Duodenal mucosa (tissue), 2 donors: Measurements from ENCODE around the gene PBX1.

Experiments used
- H3K27ac ChIP-seq: one replicate; pipeline ENCODE4 v1.7.0; 2013; ENCODE audit warnings: low read depth, low read length
- H3K27me3 ChIP-seq, 2 donors: one replicate each; pipeline ENCODE4 v1.7.0; 2013; ENCODE audit warnings: low read length in 2 of 2, control low read depth in 1 of 2; ENCODE audit not compliant: insufficient read depth in 2 of 2, control insufficient read depth in 1 of 2
- H3K36me3 ChIP-seq, 2 donors: one replicate each; pipeline ENCODE4 v1.7.0; 2013; ENCODE audit warnings: low read length in 2 of 2, control low read depth in 1 of 2; ENCODE audit not compliant: insufficient read depth in 2 of 2, control insufficient read depth in 1 of 2
- H3K4me1 ChIP-seq, 2 donors: one replicate each; pipeline ENCODE4 v1.7.0; 2013; ENCODE audit warnings: low read length in 2 of 2, control low read depth in 1 of 2; ENCODE audit not compliant: insufficient read depth in 2 of 2, control insufficient read depth in 1 of 2
- H3K4me3 ChIP-seq, 2 donors: one replicate each; pipeline ENCODE4 v1.7.0; 2013; ENCODE audit warnings: low read length in 2 of 2, low read depth in 1 of 2
- H3K9ac ChIP-seq, 2 donors: one replicate each; pipeline ENCODE4 v1.7.0; 2013; ENCODE audit warnings: low read length in 2 of 2, low read depth in 1 of 2
- H3K9me3 ChIP-seq, 2 donors: one replicate each; pipeline ENCODE4 v1.7.0; 2013; ENCODE audit warnings: low read length in 2 of 2, control low read depth in 1 of 2; ENCODE audit not compliant: control insufficient read depth in 1 of 2

Gene PBX1

DNA sequence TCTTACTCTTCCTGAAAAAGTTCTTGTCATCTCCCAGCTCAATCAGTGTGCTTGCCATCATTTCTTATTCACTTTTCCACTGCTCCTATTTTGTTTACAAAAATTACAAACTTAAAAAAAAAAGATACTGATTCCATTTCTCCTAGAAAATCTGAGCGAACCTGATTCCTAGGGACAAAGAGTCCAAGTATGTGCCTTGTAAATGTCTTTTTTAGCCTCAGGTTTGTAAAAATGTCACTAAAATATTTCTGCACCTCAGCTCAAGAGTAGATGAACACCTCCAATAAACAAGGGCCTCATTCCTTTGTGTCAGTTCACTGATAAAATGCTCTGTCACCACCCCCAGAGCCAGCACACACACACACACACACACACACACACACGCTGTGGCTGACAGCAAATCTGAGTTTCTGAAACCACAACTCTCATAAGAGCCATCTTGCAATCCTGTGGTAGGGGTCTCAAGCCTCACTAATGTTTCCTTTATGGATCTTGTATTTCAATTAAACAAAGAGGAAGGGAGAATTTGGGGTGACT, 299.2 kb downstream of the PBX1 start:
- Histone ChIP-seq H3K9me3 (no peaks in the 10 kb centered on the region), H3K36me3 (no peaks in the 10 kb centered on the region), H3K27ac (no peak overlapping the region), H3K9ac (no peak overlapping the region), H3K4me1 (peaks cover 0 to 4% of the 10 kb centered on the region in 2 donors), H3K4me3 (no peak overlapping the region), H3K27me3 (no peaks in the 10 kb centered on the region)

- H3K4me3 ChIP-seq, result no peak overlapping the region
- no peaks in the 10 kb centered on the region for H3K9me3 ChIP-seq
- H3K27ac ChIP-seq, result no peak overlapping the region
- no peak overlapping the region for H3K9ac ChIP-seq
- no peaks in the 10 kb centered on the region for H3K27me3 ChIP-seq
- H3K4me1 ChIP-seq, result peaks cover 0 to 4% of the 10 kb centered on the region in 2 donors
- H3K36me3 ChIP-seq, result no peaks in the 10 kb centered on the region
These were observed 302.6 kb downstream of the PBX1 start for GRCh38 chr1:164861632-164862031.

DNA sequence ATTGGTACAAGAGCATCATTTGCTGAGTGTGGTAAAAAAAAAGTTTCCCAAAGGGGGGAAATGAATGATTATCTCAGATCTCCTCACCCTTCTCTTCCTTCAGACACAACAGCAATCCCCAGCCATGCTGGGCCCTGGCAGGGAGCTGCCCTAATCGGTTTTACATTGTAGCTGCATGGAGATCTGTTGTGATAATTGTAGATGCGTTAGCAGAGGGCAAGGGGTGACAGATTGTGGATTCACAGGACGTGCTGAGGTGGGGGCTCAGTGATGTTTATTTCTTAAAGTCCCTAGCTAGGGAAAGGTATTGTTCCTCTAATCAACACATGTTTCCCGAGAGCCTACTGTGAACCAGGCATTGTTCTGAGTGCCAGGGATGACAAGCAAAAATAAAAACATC, 304.1 kb downstream of the PBX1 start:
- Histone ChIP-seq H3K9me3 (no peaks in the 10 kb centered on the region), H3K9ac (no peak overlapping the region), H3K27me3 (no peaks in the 10 kb centered on the region), H3K36me3 (no peaks in the 10 kb centered on the region), H3K4me1 (no peaks in the 10 kb centered on the region), H3K4me3 (no peak overlapping the region), H3K27ac (no peak overlapping the region)

GRCh38 chr1:164864161-164864560, 305.2 kb downstream of the PBX1 start:
- Histone ChIP-seq H3K27me3 (no peaks in the 10 kb centered on the region), H3K27ac (no peak overlapping the region), H3K9ac (no peak overlapping the region), H3K36me3 (no peaks in the 10 kb centered on the region), H3K4me1 (no peaks in the 10 kb centered on the region), H3K9me3 (no peaks in the 10 kb centered on the region), H3K4me3 (no peak overlapping the region)

DNA sequence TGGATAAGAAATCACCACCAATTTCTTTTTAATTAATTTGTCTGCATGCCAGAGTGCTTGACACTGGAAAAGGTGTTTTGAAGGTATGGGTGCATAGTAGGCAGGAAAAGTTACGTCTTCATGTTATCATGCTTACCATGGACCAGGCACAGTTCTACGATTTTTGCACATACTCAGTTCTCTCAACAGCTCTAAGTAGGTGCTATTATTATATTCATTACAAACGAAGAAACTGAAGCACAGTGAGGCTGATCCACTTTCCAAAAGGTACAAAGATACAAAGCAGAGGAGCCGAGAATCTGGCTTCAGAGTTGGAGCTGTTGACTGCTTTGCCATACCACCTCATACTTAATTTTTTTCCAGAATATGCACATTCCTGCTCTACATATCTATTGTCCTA, 306.4 kb downstream of the PBX1 start:
- H3K27me3 ChIP-seq, result no peaks in the 10 kb centered on the region
- no peaks in the 10 kb centered on the region for H3K4me1 ChIP-seq
- H3K4me3 ChIP-seq, result no peak overlapping the region
- H3K27ac ChIP-seq, result no peak overlapping the region
- H3K36me3 ChIP-seq, result no peaks in the 10 kb centered on the region
- H3K9me3 ChIP-seq, result no peaks in the 10 kb centered on the region
- H3K9ac ChIP-seq, result no peak overlapping the region

- Histone ChIP-seq H3K9ac (no peak overlapping the region), H3K4me3 (no peak overlapping the region), H3K9me3 (no peaks in the 10 kb centered on the region), H3K27ac (no peak overlapping the region), H3K36me3 (no peaks in the 10 kb centered on the region), H3K27me3 (no peaks in the 10 kb centered on the region), H3K4me1 (no peaks in the 10 kb centered on the region)
These were observed 308.6 kb downstream of the PBX1 start for GRCh38 chr1:164867590-164867989.

- H3K27ac ChIP-seq, result no peak overlapping the region
- no peaks in the 10 kb centered on the region for H3K27me3 ChIP-seq
- no peaks in the 10 kb centered on the region for H3K9me3 ChIP-seq
- H3K4me1 ChIP-seq, result no peaks in the 10 kb centered on the region
- H3K4me3 ChIP-seq, result no peak overlapping the region
- H3K9ac ChIP-seq, result no peak overlapping the region
- no peaks in the 10 kb centered on the region for H3K36me3 ChIP-seq
These were observed 310.0 kb downstream of the PBX1 start for GRCh38 chr1:164868990-164869389.

DNA sequence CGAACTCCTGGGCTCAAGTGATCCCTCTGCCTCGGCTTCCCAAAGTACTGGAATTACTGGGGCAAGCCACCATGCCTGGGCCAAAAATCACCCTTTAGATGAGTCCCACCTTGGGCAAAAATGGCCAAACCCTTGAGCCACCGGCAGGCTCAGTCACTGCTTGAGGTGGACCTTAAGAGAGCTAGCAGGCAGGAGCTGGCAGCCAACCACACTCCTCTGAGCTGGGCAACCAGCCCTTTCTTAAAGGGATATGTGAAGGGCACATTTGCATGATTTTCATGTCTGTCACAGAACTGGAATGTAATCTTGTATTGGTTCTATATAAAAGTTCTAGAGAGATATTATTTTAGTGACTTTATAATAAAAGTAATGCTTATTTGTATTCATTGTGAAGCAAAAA, 316.5 kb downstream of the PBX1 start:
- no peaks in the 10 kb centered on the region for H3K9me3 ChIP-seq

GRCh38 chr1:164876398-164877116, 317.6 kb downstream of the PBX1 start:
- Histone ChIP-seq H3K27ac (no peak overlapping the region), H3K36me3 (no peaks in the 10 kb centered on the region), H3K4me1 (no peaks in the 10 kb centered on the region)

More for the DNA sequence above, 316.5 kb downstream of the PBX1 start:
- Histone ChIP-seq H3K4me1 (no peaks in the 10 kb centered on the region), H3K36me3 (no peaks in the 10 kb centered on the region), H3K4me3 (no peak overlapping the region), H3K27ac (no peak overlapping the region), H3K9ac (no peak overlapping the region), H3K27me3 (no peaks in the 10 kb centered on the region)

GRCh38 chr1:164880199-164880598, 321.2 kb downstream of the PBX1 start:
- no peaks in the 10 kb centered on the region for H3K4me1 ChIP-seq
- no peaks in the 10 kb centered on the region for H3K9me3 ChIP-seq
- no peaks in the 10 kb centered on the region for H3K36me3 ChIP-seq
- no peak overlapping the region for H3K4me3 ChIP-seq
- H3K27ac ChIP-seq, result no peak overlapping the region
- H3K27me3 ChIP-seq, result no peaks in the 10 kb centered on the region
- no peak overlapping the region for H3K9ac ChIP-seq

More at GRCh38 chr1:164876398-164877116, 317.6 kb downstream of the PBX1 start:
- no peaks in the 10 kb centered on the region for H3K27me3 ChIP-seq
- H3K9me3 ChIP-seq, result no peaks in the 10 kb centered on the region
- H3K4me3 ChIP-seq, result no peak overlapping the region
- no peak overlapping the region for H3K9ac ChIP-seq
